SKM-1 treated with dmso at 0.1 percent for 144 hours (cell line): ENCODE data around the gene MIEN1.
"Not testable (repeated sequence)": the region's sequence is repeated elsewhere in the genome, so short reads cannot be mapped to it uniquely, and the experiment has no call there.

ENCODE experiments used
- DNase-seq: peaks from one replicate; lab custom pipeline; 2025; ENCODE audit not compliant: unreplicated experiment; lab: John Stamatoyannopoulos, UW

MIEN1 gene

DNA sequence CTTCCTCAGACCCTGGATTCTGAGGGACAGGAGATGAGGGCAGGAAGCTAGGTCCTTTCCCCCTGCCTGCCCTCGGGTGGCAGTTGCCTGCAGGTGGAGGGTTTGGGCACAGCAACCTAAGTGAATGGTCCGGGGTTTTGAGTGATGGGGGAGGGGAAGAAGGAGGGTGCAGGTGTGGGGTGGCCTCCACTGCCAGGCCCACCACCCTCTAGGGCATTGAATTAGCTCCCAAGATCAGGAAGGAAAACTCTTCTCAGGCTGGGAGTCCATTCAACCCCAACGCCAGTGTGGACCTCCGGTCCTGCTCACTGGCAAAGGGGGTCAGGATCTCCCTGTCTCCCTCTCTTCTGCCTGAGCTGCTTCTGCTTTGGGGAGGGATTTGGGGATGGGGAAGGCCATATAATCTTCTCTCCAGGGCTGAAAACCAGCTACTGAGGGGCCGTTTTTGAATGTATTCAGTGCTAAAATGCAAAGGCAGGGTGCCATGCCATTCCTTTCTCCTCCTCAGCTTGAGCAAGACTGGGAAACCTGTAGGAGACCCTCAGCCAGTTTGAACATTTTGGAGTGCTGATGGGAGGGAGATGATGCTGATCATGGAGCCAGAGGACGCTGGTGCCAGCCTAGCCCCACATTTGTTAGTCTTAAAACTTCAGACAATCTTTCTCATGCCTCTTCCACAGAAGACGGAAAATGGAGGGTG lies 26.2 kb upstream of the MIEN1 start:
- DNase-seq, result no peak

DNA sequence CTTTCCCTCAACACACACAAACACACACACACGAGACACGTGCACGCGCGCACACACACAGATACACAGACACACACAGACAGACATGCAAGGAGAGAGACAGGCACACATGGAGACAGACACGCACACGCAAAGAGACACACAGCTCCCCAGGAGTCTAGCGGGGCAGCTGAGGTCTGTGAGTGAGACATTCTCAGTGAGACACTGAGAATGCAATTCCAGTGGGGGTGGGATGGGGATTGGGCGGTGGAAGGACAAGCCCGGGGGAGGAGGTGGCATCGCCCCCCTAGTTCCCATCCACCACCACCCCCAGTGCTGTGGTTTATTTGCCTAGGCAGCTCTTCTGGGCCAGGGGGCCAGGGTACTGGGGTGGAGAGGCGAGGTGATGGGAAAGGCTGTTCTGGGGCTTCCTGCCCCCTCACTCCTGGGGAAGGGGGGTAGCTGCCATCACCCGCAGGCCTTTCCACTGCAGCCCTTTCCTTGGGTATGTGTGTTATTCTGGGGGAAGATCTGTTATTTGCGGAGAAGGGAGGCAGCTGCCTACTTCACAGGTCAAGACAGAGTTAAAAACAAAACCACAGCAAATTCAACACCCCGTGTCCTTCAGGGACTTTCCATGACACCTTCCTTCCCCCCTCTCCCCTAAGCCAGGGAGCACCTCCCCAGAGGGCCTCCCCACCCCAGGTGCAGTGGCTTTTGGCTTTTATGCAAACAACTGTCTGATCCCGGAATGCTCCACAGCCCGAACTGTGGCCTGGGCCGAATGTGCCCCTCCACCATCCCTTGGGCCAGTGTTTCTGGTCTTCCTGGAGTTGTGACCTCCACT lies 25.4 kb upstream of the MIEN1 start:
- no peak for DNase-seq

DNA sequence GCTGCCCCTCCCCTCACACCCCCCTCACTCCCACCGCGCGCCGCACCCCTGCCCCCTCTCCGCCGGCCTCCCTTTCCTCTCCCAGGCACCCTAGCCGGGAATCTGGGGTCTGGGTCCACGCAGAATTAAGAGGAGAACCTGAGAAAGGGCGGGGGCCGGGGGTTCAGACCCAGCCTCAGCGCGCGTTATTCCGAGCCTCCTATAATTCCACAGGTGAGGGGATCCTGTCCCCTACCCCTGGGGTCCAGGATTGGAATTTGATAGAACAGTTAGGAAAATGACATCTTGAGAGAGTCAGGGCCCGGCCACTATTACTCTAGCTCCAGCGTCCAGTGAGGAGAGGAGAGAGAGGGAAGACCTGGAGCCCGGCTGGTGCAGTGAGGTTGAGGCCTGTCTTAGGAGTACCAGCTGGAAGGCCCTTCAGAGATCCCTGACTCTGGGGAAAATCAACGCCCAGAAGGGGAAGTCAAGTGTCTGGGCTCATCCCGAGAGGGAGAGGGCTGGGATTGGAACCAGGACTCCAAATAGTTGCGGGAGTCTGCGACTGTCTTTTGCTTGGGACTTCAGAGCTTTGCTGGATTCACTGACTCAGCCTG lies 24.7 kb upstream of the MIEN1 start:
- DNase-seq, result no peak

DNA sequence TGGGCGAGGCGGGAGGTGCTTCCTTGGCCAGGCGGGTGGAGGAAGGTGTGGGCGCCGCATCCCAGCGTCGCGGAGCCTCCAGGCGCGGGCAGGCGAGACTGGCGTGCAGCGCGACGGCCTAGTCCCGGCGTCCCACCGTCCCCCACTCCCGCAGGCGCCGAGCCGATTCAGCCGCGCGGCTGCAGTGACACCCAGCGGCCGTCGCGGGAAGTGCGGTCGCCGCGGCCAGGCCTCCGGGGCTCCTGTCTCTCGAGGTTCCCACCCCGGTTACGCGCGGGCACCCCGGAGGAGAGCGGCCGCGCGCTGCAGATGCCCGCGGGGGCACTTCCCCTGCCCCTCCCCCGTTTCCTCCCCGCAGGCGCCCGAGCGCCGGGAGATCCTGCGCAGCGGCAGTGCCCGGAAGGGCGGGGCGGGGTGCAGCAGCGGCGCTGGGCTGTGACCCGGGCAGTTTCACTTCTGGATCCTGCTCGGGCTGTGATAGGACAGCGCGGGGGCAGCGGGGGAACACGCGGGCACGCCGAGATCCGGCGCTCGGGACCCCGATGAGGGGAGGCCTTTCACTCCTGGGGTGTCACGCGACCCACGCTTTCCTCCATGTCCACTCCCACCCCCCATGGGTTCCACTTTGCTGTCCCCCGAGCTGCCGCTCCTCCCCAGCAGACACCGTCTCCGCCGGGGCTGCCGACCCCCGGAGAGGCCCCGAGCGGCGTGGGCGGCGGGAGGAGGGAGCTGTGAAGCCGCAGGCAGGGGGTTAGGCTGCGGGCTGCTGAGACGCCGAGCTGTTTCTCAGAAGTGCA lies 24.0 kb upstream of the MIEN1 start:
- DNase-seq, result peak; percentile 93

DNA sequence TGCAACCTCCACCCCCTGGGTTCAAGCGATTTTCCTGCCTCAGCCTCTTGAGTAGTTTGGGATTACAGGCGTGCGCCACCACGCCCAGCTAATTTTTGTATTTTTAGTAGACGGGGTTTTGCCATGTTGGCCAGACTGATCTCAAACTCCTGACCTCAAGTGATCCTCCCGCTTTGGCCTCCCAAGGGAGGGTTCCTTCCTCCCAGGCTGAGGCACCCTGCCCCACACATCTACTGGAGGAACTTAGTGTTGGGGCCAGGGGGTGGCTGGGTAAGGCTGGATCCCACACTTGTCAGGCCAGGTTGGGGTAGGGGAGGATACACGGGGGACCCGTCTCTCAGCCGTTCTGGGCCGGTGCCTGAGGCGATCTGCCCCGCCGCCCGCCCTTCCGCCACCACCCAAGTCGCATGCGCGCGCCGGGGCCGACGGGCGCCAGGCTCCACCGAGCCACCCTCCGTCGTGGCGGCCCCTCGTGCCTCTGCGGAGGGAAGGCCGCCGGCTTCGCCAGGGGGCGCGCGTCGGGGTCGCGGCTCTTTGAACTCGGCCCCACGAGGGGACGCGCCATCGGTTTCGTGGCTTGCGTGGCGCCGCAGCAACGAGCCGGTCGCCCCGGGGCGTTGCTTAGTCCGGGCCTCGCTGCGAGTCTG lies 23.3 kb upstream of the MIEN1 start:
- peak; percentile 45 for DNase-seq

DNA sequence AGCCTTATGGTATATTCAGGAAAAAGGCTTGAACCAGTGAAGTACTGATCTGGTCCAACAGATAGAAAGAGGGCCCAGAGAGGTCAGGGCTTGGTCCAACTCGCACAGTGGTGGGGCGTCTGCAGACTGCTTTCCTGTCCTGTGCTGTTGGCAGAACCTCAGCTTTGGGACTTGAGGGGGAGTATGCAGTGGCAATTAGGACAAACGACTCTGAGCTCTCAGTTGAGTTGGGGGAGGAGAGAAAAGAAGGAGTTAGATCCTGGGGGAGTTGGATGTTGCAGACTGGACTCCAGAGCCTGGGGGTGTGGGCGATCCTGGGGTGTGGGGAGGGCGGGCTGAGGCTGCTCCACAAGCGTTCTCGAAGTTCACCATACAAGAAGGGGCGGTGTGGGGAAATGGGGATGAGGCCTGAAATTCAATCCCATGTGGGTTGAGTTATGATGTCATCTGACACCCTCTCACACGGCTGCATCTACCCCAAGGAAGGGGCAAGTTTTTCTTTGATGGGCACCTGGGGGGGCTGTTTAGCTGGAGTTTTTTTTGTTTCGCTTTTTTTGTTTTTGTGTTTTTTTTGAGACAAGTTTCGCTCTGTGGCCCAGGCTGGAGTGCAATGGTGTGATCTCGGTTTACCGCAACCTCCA lies 22.0 kb upstream of the MIEN1 start:
- no peak for DNase-seq

DNA sequence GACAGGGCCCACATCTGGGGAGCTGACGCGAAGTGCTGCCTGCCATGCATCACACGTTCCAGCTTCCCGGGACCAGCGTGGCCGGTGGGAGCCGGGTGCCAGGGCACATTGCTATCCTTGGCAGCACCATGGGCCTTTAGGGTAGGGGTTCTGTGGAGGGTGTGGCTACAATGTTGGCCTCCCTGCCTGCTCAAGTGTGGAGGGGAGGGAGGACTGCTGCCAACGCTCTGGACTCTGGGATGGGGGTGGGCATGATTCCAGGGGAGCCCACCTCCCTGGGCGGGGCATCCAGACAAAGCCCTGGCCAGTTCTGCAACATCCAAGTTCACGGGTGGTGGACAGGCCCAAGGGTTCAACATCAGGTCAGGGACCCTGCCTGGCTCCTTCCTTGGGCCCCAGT lies 21.3 kb upstream of the MIEN1 start:
- DNase-seq, result no peak

DNA sequence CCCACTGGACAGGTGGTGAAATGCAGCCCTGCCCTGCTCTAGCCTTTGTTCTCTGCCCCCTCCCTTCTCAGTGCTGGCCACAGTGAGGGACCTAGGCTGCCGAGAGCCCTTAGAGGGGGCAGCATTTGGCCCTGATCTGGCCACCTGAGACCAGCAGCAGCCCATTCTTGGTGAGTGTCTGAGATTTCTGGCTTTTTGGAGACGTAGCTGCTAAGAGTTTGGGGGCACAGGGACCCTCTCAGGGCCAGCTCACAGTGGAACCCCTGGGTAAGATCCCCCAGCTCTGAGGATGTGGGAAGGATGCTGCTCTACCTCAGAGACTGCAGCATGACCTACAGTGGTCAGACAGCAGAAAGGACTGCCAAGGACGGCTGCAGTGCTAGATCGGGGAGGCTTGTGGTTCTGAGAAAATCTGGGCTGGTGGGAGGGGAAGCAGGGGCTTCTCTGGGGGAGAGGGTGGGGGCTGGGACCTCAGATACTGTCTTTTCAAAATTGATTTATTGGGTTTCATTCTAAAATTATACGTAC lies 20.7 kb upstream of the MIEN1 start:
- no peak for DNase-seq

DNA sequence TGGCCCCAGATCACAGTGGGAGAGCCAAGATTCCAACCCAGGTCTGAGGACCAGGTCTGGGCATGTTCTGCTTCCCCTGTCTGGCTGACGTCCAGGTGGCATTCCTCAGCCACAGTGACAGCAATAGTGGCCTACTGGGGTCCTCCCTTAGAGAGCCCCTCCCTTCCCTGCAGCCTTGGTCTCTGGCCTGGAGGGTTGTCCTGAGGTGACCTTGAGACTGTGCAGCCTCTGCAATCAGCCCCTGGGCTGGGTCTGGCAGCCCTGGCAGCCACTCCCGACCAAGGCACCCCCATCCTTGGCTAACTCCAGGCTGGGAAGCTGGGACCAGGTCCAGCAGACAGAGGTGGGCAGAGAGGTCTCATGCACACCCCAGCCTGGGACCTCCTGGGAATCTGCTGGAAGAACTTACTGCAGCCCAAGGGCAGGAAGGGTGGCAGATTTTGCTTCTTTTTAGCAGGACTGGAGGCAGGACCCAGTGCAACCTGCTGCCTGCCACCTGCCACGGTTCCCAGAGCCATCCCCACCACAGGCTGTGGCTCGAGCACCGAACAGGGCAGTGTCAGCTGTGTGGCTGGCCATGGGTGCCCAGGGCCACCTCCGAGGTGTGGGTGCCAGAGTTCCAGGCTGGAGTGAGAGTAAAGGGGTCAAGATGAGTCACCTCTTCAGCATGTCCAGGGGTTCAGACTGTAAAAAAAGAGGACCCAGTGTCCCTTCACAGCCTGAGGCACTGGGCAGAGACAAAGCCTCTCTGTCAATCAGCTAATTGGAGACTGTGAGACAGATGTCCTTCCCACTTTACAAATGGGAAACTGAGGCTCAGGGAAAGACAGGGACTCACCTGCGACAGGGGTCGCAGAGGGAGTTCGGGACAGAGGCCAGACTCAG lies 20.0 kb upstream of the MIEN1 start:
- no peak for DNase-seq

DNA sequence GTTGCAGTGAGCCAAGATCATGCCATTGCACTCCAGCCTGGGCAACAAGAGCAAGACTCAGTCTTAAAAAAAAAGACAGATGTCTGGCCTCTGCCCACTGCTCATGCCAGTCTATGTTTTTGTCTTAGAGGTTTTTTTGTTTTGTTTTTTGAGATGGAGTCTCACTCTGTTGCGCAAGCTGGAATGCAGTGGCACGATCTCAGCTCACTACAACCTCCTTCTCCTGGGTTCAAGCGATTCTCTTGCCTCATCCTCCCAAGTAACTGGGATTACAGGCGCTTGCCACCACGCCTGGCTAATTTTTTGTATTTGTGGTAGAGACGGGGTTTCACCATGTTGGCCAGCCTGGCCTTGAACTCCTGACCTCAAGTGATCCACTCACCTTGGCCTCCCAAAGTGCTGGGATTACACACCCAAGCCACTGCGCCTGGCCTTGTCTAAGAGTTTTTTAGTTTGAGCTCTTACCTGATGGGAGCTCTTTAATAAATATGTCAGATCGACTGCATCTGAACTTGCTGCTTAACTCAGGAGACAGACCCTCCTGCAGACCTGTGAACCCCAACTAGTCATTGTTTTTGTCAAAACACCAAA lies 18.2 kb upstream of the MIEN1 start:
- not testable (repeated sequence) for DNase-seq

DNA sequence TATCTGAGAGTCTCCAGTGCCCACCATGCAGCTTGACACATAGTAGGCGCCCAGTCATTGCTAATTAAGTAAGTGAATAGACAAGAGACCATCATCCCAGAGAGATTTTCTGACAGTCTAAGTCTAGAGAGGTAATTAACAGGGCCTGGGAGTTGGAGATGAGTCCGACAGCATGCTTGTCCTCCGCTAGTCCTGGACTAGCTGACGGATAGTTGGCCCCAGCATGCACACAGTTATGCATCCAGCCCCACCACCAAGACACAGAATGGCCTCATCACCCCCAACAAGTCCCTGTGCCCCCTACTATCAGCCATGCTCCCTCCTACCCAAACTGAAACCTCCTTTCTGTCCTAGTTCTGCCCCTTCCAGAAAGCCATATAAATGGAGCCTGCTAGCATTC lies 17.4 kb upstream of the MIEN1 start:
- DNase-seq, result no peak

DNA sequence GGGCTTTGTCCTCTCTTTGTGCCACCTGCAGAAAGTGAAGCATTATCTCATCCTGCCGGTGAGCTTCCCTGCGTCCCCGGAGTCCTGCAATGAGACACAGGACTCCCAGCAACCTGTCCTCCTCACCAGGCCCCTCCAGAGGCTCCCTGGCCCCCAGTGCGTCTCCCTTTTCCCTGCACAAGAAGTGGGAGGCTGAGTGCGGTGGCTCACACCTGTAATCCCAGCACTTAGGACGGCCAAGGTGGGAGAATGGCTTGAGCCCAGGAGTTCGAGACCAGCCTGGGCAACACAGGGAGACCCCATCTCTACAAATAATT lies 15.8 kb upstream of the MIEN1 start:
- no peak for DNase-seq

DNA sequence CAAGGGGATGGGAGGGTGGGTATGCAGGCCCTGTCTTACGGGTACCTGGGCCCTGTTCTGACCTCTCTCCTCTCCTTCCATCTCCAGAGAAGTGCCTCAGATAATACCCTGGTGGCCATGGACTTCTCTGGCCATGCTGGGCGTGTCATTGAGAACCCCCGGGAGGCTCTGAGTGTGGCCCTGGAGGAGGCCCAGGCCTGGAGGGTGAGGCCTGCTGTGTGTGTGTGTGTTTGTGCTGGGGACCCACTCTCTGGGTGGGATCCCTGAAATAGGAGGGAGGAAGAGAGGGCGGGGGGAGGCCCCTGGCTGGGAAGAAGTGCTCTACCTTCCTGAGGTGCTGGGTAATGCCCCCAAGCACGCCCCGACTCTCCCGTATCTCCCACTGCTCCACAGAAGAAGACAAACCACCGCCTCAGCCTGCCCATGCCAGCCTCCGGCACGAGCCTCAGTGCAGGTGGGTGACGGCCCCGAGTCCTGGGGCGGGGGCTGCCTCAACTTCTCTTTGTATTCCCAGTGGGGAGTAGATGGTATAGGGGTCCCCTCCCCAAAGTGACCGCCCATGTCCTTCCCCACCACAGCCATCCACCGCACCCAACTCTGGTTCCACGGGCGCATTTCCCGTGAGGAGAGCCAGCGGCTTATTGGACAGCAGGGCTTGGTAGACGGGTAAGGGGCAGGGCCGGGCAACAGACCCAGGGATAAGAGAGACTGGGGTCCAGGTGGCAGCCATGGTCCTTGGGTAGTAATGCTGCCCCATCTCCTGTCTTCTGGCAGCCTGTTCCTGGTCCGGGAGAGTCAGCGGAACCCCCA lies 15.2 kb upstream of the MIEN1 start:
- no peak for DNase-seq

DNA sequence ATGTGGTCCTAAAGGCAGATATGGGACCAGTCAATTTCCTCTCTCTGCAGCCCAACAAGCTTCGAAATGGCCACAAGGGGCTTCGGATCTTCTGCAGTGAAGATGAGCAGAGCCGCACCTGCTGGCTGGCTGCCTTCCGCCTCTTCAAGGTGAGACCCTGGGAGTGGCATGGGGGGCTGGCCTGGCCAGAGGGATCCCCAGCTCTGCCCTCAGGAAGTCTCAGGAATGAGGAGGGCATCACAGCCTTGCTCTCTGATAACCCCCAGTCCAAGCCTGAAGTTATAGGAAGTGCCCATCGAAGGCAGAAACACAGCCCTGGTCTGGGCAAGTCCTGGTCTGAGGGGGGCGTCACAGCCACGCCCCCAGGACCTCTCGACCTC lies 14.5 kb upstream of the MIEN1 start:
- no peak for DNase-seq

DNA sequence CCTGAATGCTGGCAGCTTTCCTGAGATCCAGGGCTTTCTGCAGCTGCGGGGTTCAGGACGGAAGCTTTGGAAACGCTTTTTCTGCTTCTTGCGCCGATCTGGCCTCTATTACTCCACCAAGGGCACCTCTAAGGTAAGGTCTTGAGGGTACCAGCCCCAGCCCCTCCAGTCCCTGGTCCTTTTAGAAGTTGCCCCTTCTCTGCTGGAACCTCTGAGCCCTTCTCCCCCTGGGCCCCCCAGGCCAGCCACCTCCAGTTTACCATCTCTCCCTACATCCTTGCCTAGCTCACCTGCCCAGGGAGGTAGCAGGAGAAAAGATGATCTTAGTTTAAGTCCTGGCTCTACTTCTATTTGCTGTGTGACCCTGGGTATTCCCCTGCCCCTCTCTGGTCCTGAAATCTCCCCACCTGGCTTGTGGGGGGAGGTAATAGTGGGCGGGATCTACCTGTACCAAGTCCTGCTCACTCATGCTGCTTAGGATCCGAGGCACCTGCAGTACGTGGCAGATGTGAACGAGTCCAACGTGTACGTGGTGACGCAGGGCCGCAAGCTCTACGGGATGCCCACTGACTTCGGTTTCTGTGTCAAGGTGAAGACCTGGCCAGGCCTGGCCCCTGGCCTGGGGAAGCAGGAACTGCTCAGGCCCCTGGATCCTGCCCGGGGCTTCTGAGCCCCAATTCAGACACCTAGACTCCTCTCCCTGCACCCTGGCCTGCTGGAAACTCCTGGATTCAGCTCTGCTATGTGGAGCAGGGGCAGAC lies 13.9 kb upstream of the MIEN1 start:
- no peak for DNase-seq

DNA sequence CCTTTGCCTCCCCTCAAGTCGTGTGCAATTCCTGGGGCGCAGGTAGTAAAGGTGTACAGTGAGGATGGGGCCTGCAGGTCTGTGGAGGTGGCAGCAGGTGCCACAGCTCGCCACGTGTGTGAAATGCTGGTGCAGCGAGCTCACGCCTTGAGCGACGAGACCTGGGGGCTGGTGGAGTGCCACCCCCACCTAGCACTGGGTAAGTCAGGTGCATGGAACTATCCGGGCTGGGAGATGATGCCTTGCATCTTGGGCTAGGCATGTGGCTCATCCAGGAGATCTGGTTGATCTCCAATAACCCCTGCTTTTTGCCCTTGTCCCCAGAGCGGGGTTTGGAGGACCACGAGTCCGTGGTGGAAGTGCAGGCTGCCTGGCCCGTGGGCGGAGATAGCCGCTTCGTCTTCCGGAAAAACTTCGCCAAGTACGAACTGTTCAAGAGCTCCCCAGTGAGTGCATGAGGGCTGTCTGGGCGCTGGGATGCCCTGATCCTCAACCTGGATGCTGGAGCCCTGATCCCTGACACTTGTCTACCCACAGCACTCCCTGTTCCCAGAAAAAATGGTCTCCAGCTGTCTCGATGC lies 12.6 kb upstream of the MIEN1 start:
- no peak for DNase-seq
